Daoy (cell line): ENCODE results near the gene NAA38. TPM values are rescaled to one million over a fixed set of nuclear protein-coding genes. Genes with fewer than 3 reads are reported as not detected.

ENCODE experiments used
- DNase-seq: peaks from one replicate; pipeline ENCODE4 v3.0.0-alpha.2; 2015; ENCODE audit warnings: low read depth
- total RNA-seq: library from RNA; depleted of rRNA; stranded (reverse); fragments of >200 nt; shearing (Covaris generic); gene quantifications from 2 replicates; pipeline ENCODE4 v1.2.3, GENCODE V29; 2014

Gene NAA38
- total RNA-seq, 1 experiment from 2014 or later = 99.2 TPM

- DNase-seq = peak; percentile 92
These were observed 15.9 kb downstream of the NAA38 start for GRCh38 chr17:7841396-7841914.

GRCh38 chr17:7840875-7841274 is 16.5 kb downstream of the NAA38 start:
- no peak for DNase-seq

GRCh38 chr17:7840441-7840840 is 16.9 kb downstream of the NAA38 start:
- DNase-seq = no peak

GRCh38 chr17:7839876-7840261 is 17.5 kb downstream of the NAA38 start:
- no peak for DNase-seq

GRCh38 chr17:7839190-7839875 is 18.0 kb downstream of the NAA38 start:
- DNase-seq = no peak

GRCh38 chr17:7838090-7839075 is 19.0 kb downstream of the NAA38 start:
- DNase-seq = no peak

- DNase-seq = no peak
These were observed 19.8 kb downstream of the NAA38 start for GRCh38 chr17:7837408-7838088.

GRCh38 chr17:7836596-7837407 is 20.6 kb downstream of the NAA38 start:
- DNase-seq = peak; percentile 89

- peak; percentile 41 for DNase-seq
These were observed 21.4 kb downstream of the NAA38 start for GRCh38 chr17:7835814-7836595.

- DNase-seq = peak; percentile 97
These were observed 22.2 kb downstream of the NAA38 start for GRCh38 chr17:7834957-7835813.

GRCh38 chr17:7834542-7834956 is 22.8 kb downstream of the NAA38 start:
- DNase-seq = peak; percentile 39

- DNase-seq = peak; percentile 89
These were observed 23.4 kb downstream of the NAA38 start, which contains the start of gene KDM6B for GRCh38 chr17:7833795-7834541. TSS of gene KDM6B (plus strand) at chr17:7834217. CDS start at chr17:7845555, 11,338 bp downstream.

- DNase-seq = no peak
These were observed 24.2 kb downstream of the NAA38 start for GRCh38 chr17:7833011-7833794.

- DNase-seq = no peak
These were observed 24.9 kb downstream of the NAA38 start for GRCh38 chr17:7832431-7832830.

- no peak for DNase-seq
These were observed 26.1 kb downstream of the NAA38 start for GRCh38 chr17:7831233-7831632.

- DNase-seq = no peak
These were observed 26.7 kb downstream of the NAA38 start for GRCh38 chr17:7830616-7831015.

- DNase-seq = no peak
These were observed 32.0 kb downstream of the NAA38 start for GRCh38 chr17:7825206-7825990.
